ENCODE results near the gene MPHOSPH10. TPM values are rescaled to one million over a fixed set of nuclear protein-coding genes. Genes with fewer than 3 reads are reported as not detected.

Gene MPHOSPH10
- total and polyA plus RNA-seq, 2 of the 4 experiments (the other 2 are of a cell fraction), result 5.4 to 11.2 TPM

DNA sequence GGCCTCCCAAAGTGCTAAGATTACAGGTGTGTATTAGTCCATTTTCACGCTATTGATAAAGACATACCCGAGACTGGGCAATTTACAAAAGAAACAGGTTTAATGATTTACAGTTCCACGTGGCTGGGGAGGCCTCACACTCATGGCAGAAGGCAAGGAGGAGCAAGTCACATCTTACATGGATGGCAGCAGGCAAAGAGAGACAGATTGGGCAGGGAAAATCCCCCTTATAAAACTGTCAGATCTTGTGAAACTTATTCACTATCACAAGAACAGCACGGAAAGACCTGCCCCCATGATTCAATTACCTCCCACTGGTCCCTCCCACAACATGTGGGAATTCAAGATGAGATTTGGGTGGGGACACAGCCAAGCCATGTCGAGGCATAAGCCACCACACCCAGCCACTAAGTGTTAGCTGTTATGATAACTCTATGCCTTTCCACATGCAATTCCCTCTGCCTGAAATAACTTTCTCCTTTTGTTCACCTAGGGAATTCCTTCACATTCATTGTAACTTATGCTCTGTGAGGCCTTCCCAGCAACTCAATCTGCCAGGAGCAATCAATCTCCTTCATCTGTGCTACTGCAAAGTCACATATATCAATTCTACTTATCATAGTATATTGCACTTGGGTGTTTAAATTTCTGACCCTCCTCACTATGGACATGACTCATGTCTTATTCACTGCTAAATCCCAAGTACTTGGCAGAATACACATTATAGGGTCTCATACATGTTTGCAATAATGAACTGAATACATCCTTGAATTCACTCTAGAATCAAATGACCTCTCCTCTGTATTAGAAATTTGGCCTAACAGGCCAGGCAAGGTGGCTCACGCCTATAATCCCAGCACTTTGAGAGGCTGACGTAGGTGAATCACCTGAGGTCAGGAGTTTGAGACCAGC, 7.8 kb upstream of the MPHOSPH10 start:
- Histone ChIP-seq H3K79me1 (ENCODE audit: low read depth in 1 of 2, low read length in 2 of 2) (peaks cover 13 to 47% of the 10 kb centered on the region in 2 experiments; a peak in 3 of 4 replicates), H3K9ac (ENCODE audit: low read depth, low read length) (no peak overlapping the region), H2BK20ac (ENCODE audit: low read depth, low read length) (no peak overlapping the region), H2AFZ (replicated peaks; ENCODE audit: low read length, poor library complexity) (no peak overlapping the region), H4K91ac (ENCODE audit: insufficient read depth, low read depth, low read length) (no peak overlapping the region), H3K56ac (ENCODE audit: extremely low read depth, insufficient read depth, low read length) (no peak overlapping the region), H3K4me2 (ENCODE audit: low read depth, low read length) (no peak overlapping the region), H2BK5ac (ENCODE audit: low read depth, low read length, poor library complexity, severe bottlenecking) (no peak overlapping the region), H3K9me3 (ENCODE audit: control insufficient read depth, insufficient read depth, low read length) (no peaks in the 10 kb centered on the region), H3K27me3 (ENCODE audit: control insufficient read depth, insufficient read depth, low read length) (no peaks in the 10 kb centered on the region), H2AK9ac (replicated peaks; ENCODE audit: low read depth, low read length, poor library complexity) (peak overlapping the region; percentile 10), H3K4me3 (ENCODE audit: insufficient read depth, low read depth, low read length) (no peak overlapping the region), H3K4ac (ENCODE audit: low read depth, low read length) (no peak overlapping the region), H3K23ac (ENCODE audit: low read depth, low read length) (no peak overlapping the region), H2BK15ac (ENCODE audit: low read depth, low read length) (no peak overlapping the region), H4K8ac (ENCODE audit: low read depth in 2 of 2, low read length in 2 of 2) (no peak overlapping the region), H3K27ac (ENCODE audit: insufficient read depth, low read length) (no peak overlapping the region), H3K36me3 (ENCODE audit: control insufficient read depth, insufficient read depth, low read length) (peaks cover 21% of the 10 kb centered on the region), H2AK5ac (ENCODE audit: low read depth, low read length) (no peak overlapping the region), H3K18ac (ENCODE audit: low read depth, low read length) (no peak overlapping the region), H4K20me1 (ENCODE audit: insufficient read depth, low read length) (no peaks in the 10 kb centered on the region; the same call in none of the 2 replicates), H4K5ac (ENCODE audit: low read depth, low read length) (no peak overlapping the region), H3K4me1 (ENCODE audit: control insufficient read depth, insufficient read depth, low read length) (no peaks in the 10 kb centered on the region), H3K9me1 (ENCODE audit: insufficient read depth, low read length) (no peaks in the 10 kb centered on the region; the same call in 1 of the 2 replicates), H2BK120ac (ENCODE audit: low read depth, low read length) (no peak overlapping the region), H3K14ac (replicated peaks; ENCODE audit: low read depth, low read length) (no peak overlapping the region)
- ChIA-PET POLR2A (ENCODE audit: unreplicated experiment) (no interaction called here), CTCF (no interaction called here)
- dilution Hi-C loops (cut with HindIII; ENCODE audit: low sequenced_read_pairs, unreplicated experiment) (no loop called here), in situ Hi-C loops (cut with MboI; ENCODE audit: low sequenced_read_pairs) (no loop called here), intact Hi-C loops (cut with micrococcal nuclease) (loop anchor here (10.0 kb wide), 1 partner anchor 118 kb away; no protein-coding TSS in a partner anchor)
- no CpG with 5 or more reads among the region's 7 CpGs for WGBS, 2 experiments (ENCODE audit: extremely low coverage in 2 of 2, insufficient read length in 1 of 2)
- BruUV-seq (replicated peaks), result no TSS peak
- ATAC-seq (ENCODE audit: low read depth) (no peak), DNase-seq (peak; percentile 46)
- no peak for TF ChIP-seq ELK1 (IDR thresholded peaks at IDR 0.05; ENCODE audit: borderline replicate concordance, low read depth, low read length)
- no peak for TF ChIP-seq POLR2A (IDR thresholded peaks at IDR 0.05; ENCODE audit: low read depth, low read length)
- no peak for TF ChIP-seq MAZ (IDR thresholded peaks at IDR 0.05; ENCODE audit: borderline replicate concordance, low read depth, low read length)
- no peak for TF ChIP-seq BHLHE40 (IDR thresholded peaks at IDR 0.05; ENCODE audit: low read depth, low read length)
- no peak for TF ChIP-seq USF2 (IDR thresholded peaks at IDR 0.05; ENCODE audit: low read depth, low read length)
- TF ChIP-seq MAFK (IDR thresholded peaks at IDR 0.05; ENCODE audit: low read depth, low read length), result no peak
- no peak for TF ChIP-seq RCOR1 (IDR thresholded peaks at IDR 0.05; ENCODE audit: insufficient replicate concordance, low read length)
- TF ChIP-seq, protein P1, sequence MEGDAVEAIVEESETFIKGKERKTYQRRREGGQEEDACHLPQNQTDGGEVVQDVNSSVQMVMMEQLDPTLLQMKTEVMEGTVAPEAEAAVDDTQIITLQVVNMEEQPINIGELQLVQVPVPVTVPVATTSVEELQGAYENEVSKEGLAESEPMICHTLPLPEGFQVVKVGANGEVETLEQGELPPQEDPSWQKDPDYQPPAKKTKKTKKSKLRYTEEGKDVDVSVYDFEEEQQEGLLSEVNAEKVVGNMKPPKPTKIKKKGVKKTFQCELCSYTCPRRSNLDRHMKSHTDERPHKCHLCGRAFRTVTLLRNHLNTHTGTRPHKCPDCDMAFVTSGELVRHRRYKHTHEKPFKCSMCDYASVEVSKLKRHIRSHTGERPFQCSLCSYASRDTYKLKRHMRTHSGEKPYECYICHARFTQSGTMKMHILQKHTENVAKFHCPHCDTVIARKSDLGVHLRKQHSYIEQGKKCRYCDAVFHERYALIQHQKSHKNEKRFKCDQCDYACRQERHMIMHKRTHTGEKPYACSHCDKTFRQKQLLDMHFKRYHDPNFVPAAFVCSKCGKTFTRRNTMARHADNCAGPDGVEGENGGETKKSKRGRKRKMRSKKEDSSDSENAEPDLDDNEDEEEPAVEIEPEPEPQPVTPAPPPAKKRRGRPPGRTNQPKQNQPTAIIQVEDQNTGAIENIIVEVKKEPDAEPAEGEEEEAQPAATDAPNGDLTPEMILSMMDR (conservative IDR thresholded peaks at IDR 0.05; ENCODE audit: low read depth, low read length), result no peak
- TF ChIP-seq RFX5 (IDR thresholded peaks at IDR 0.05; ENCODE audit: low read depth, low read length), result no peak
- no peak for TF ChIP-seq RAD21 (IDR thresholded peaks at IDR 0.05; ENCODE audit: low read length)
- TF ChIP-seq CEBPB (IDR thresholded peaks at IDR 0.05; ENCODE audit: low read depth, low read length), result no peak
- no peak for TF ChIP-seq NFE2L2 (IDR thresholded peaks at IDR 0.05; ENCODE audit: low read depth, low read length)
- no peak for TF ChIP-seq SMC3 (IDR thresholded peaks at IDR 0.05; ENCODE audit: low read depth, low read length)
- no peak for TF ChIP-seq CHD1 (IDR thresholded peaks at IDR 0.05; ENCODE audit: low read depth, low read length)
